Ureter (tissue), 1 donor: ENCODE results near the gene SMIM34. TPM values are rescaled to one million over a fixed set of nuclear protein-coding genes. Genes with fewer than 3 reads are reported as not detected.
"Not testable (repeated sequence)": the region's sequence is repeated elsewhere in the genome, so short reads cannot be mapped to it uniquely, and the experiment has no call there.

Experiments
- DNase-seq: peaks from one replicate; pipeline ENCODE4 v3.0.0-alpha.2; 2020; ENCODE audit warnings: low spot score
- total RNA-seq: library from RNA; stranded (reverse); gene quantifications from one replicate; pipeline ENCODE4 v1.2.4, GENCODE V29; 2023
- donor health status: DM: yes; HTN: yes; CAD: no.

The SMIM34 gene
- not detected for total RNA-seq

DNA sequence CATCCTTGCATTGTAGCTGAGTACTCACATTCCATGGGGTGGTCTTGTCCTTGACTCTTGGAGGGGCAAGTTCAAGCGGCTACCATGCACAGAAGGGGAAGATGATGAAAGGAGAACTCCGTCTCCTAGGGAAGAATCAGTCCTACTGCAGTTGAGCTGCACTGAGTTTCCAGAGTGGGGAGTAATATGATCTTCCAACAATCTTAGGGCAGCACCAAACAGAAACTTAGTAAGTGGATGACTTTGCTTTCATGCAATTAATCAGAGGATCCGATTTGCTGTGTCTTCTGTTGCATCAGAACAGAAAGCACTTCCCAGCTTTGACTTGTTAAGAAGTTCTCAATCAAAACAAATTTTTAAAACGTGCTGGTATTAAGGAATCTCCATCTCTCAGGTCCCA is at the start of gene SMIM34:
Gene SMIM34 (minus strand): TSS at position 147 of the 400 bp plus-strand sequence. CDS start 112 bp downstream, at position 35.
- DNase-seq: not testable (repeated sequence)

DNA sequence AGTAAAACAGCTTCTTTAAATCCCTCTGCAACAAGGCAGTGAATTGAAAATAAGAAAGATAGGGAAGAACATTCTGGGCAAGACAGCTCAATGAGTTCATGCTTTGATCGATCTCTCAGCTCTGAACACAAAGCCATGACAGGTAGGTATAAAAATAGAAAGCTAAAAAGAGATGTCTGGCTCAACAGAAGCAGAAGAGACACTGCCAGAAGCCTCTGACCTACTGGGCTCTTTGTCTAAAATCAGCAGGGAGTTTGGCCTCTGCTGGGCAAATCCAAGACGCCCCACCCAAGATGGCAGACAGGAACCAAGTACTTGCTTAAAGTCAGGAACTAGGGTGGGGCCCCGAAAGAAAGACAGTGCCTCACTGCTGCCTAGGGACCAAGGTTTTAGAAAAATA is 43.6 kb upstream of the SMIM34 start:
- not testable (repeated sequence) for DNase-seq

- not testable (repeated sequence) for DNase-seq
Measured at GRCh38 chr21:34459426-34459825, 35.7 kb upstream of the SMIM34 start.

DNA sequence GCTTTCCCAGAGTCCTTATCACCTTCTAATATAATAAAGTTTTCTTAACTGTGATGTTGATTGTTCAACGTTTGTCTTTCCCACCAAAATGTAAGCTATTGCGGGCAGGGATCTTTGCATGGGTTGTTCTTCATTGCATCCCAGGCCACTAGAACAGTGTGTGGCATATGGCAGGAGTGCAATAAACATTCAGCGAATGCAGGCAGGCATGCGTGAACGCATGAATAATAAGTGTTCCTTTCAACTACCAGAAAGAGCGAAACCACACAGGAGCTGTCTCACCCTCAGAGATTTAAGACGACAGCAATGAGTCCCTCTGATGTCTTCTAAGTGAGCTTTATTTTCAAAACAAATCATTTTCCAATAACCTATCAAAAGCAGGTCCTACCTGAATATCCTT is 34.5 kb upstream of the SMIM34 start:
- DNase-seq: not testable (repeated sequence)

DNA sequence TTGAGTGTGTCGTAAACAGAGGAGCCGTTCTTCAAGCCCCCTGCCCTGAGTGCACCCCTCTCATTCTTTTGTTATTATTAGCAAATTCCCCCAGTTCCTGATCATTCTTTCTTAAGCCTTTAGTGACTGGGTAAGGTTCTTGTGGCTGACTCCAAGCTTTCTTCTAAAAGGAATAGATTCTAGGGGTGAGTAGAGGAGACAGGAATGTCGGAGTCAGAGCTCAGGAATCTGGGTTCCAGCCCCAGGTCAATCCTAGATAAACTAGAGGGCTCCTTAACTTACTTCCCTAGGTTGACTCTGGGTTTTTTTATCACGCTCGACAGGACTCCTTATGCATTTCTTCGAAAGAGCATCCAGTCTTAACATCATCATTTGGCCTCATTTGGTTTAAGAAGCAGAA is 32.4 kb upstream of the SMIM34 start:
- DNase-seq: not testable (repeated sequence)

DNA sequence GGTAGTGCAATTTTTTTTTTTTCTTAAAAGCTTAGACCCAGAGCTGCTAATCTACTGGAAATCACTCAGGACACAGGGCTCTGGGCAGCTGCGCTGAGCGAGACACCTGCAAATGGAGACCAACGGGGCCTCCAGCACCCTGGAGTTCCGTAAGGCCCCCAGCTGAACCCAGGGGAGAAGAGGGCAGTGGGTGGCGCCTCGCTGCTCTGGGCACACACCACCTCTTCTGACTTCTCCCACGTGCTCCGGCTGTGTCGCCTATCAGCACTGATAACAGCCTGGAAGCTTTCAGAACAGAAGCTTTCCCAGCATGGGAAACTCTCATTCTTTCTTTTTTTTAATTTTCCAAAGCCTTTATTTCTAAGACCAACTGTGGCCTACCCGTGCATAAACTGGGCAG is 31.9 kb upstream of the SMIM34 start:
- DNase-seq: not testable (repeated sequence)

GRCh38 chr21:34447018-34447417 is 23.3 kb upstream of the SMIM34 start:
- DNase-seq: not testable (repeated sequence)

GRCh38 chr21:34443486-34443885 is 19.7 kb upstream of the SMIM34 start:
- DNase-seq: not testable (repeated sequence)

DNA sequence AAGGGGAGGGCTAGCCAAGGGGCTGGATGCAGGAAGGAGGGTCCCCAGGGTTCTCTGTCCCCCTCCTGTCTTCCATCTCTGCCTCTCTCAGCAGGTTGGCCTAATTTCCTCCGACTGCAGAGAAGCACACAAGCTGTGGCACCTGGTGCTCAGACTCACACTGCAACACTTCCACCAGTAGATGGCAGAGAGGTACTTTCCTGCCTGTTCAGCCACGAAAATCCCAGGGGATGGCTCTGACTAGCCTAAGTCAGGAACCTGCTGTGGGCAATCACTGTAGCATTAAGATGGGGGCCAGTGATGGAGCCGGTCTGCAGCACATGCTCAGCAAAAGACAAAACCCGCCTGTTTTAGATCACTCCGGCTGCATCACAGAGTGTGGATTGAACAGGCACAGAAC is 6.0 kb upstream of the SMIM34 start:
- DNase-seq: not testable (repeated sequence)

DNA sequence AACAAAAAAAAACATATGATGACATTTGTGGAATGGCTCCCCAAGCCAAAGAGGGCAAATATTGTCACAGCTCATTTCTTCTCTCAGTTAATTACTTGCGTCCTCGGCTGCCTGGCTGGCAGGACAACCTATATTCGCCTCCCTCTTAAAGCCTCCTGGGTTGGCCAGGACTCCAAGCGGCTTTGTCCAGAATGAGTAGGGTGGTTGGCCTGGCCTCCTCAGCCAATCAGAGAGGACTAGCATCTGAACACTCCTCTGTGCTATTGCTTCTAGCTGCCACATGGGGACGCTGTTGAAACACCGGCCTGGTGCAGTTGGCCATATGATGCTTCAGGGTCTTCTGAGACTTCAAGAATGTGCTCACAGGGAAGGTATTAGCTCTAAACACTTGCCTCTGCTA is 4.7 kb upstream of the SMIM34 start:
- DNase-seq: not testable (repeated sequence)

DNA sequence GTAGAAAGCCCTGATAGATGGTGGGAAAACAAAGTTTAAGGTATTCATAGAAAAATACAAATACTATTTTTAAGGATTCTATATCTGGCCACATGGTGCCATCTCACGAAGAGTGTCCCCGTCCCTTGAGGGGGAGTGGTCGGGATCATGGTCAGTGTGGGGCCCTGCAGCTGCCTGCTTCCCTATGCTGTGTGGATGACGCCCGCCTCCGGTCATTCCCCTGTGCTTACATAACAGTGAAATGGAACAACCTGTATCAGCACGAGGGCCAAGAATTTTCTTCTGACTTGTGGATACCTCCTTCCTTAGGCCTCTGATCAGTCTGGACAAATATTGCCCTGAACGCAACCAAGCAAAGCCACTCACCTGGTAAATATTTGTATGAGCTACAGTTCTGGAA is 3.6 kb upstream of the SMIM34 start:
- DNase-seq: not testable (repeated sequence)

DNA sequence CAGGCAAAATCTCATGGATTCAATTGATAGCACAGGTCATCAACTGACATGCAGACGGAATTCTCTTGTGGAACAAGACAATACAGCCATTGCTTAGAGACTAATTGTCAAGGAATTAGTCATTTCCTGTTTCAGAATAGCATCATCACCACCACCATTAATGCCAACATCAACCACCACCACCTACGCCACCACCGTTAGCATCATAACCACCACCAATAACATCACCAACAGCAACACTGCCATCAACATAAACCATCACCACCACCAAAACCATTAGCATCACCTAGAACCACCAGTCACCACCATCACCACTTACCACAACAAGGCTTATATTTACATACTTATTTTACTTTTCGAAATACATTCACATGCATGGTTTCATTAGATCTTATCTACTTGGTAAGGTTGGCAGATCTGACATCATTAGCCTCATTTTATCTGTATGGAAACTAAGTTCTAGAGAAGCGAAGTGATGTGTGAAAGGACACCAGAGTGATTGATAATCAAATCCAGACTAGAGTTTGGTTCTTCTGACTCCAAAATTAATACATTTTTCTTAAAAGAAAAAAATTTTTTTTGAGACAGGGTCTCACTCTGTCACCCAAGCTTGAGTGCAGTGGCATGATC is 6.2 kb downstream of the SMIM34 start:
- not testable (repeated sequence) for DNase-seq

- DNase-seq: not testable (repeated sequence)
Measured at GRCh38 chr21:34407294-34407693, 16.5 kb downstream of the SMIM34 start.

- not testable (repeated sequence) for DNase-seq
Measured at GRCh38 chr21:34406676-34407075, 17.1 kb downstream of the SMIM34 start.

DNA sequence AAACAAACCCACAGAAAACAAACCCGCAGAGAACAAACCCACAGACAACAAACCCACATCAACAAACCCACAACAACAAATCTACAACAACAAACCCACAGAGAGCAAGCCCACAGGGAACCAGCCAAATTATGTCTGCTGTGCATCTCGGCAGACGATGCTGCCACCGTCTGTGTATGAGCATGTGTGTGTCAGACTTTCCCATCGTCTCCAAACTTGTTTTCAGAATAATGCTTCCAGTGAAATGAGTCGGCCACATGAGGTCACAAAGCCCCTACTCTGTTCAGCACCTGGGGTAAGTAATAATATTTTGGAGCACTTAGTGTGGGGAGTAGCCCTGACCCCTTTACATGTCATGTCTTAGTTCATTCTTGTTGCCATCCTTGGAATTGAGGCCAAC is 17.6 kb downstream of the SMIM34 start:
- not testable (repeated sequence) for DNase-seq

DNA sequence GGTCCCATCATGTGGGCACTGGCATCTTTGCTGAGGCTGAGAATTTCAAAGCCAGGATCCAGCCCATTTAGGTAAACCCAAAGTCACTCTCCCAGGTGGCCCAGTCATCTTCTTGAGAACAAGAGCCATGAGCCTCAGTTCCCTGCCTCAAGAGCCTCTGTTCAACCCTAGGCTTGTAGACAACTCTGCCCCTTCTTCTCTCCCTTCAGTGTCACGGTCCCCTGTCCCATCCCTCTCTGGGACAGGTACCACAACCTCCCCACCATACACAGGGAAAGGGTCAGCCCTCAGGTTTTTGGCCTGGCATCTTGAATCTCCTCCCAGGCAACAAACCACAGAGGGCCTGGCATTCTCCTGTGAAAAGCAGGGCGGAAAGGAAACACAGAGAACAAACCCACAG is 18.1 kb downstream of the SMIM34 start:
- not testable (repeated sequence) for DNase-seq

DNA sequence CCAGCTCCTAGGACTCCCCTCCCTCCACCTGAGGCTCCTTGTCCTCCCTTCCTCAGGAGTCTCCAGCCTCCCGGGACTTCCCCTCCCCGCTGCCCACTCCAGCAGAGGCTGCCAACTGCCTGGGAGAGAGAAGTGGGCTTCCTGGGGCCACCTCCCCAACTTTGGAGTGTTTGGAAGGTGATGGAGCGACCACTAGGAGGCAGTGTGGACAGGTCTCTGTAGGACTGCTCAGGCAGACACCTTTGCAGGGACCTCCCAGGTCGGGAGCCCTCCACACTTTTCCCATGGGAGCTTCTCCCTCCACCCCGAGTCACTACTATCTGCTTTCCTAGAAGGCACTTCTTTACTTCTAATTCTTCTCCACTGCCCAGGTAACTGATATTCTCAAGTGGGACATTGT is 19.0 kb downstream of the SMIM34 start:
- not testable (repeated sequence) for DNase-seq

- not testable (repeated sequence) for DNase-seq
Measured at GRCh38 chr21:34400522-34400921, 23.2 kb downstream of the SMIM34 start.

- not testable (repeated sequence) for DNase-seq
Measured at GRCh38 chr21:34383724-34384415, 39.9 kb downstream of the SMIM34 start.

- DNase-seq: not testable (repeated sequence)
Measured at GRCh38 chr21:34383138-34383537, 40.6 kb downstream of the SMIM34 start.

- not testable (repeated sequence) for DNase-seq
Measured at GRCh38 chr21:34375619-34375972, 48.2 kb downstream of the SMIM34 start.

DNA sequence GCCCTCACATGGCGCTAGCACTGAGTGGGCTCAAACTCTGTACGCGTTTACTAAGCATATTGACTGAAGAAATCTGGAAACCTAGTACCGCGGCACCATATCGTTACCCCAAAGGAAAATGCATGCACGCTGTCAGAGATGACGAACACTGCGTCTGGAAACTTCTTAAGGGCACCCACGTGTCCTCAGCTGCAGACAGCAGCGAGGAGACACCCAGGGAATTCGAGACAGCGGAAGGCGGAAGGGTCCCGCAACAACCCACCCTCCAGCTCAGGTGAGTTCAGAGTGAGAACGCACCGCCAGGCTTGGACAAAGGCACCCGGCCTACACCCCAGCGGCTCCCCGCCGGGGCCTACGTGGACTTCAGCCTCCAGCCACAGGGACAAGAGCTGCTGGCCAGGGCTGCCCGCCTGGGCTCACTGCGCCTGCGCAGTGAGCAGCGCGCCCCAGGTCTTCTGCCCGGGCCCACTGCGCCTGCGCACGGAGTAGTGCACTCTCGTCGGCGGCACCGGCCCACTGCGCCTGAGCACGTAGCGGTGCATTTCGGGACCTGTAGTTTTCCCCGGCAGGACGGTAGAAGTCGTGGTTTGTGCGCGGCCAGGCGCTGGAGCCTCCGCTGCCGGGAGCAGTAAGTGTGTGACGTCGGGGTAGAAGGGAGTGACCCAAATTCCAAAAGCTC is 48.7 kb downstream of the SMIM34 start, which contains the start of gene SMIM11:
Gene SMIM11 (plus strand): TSS at position 568 of the 679 bp plus-strand sequence. CDS start 3,998 bp downstream, outside the sequence.
- DNase-seq: not testable (repeated sequence)
